Body of pancreas (tissue), 4 donors: ENCODE measurements around the gene GCNT2.

Experiments used
- CTCF ChIP-seq, 7 experiments: fragments of 450-650 bp in 4 of 7; fragments of 200-600 bp in 3 of 7; sonication (generic) in 3 of 7; IDR thresholded peaks; one replicate each; pipeline ENCODE4 v1.5.1; 2016 to 2019; ENCODE audit warnings: antibody characterized with exemption in 7 of 7
- POLR2A ChIP-seq, 3 donors: fragments of 450-650 bp; IDR thresholded peaks; one replicate each; pipeline ENCODE4 v1.6.1; 2016; ENCODE audit warnings: antibody characterized with exemption in 3 of 3, mild to moderate bottlenecking in 2 of 3

- TF ChIP-seq CTCF (IDR thresholded peaks at IDR 0.05) = no peak
- no peak for TF ChIP-seq POLR2A (IDR thresholded peaks at IDR 0.05)
Measured at GRCh38 chr6:10556992-10557391, 35.8 kb downstream of the GCNT2 start.
